ENCODE results near the gene IL1R2. TPM values are rescaled to one million over a fixed set of nuclear protein-coding genes. Genes with fewer than 3 reads are reported as not detected.
A peak's percentile ranks its signal among the peaks of the same experiment; 100 is the strongest.

Gene IL1R2
- 10 to 100 TPM in 1 of 2 donors, 1 to 10 TPM in 1; 3.3 to 38.3 TPM for total RNA-seq
- polyA plus RNA-seq, result 1 to 10 TPM in 1 of 2 donors, under 1 TPM in 1; 0.97 to 9.3 TPM
- long read RNA-seq, donor 1, transcript IL1R2-201 (9 exons, 1,578 nt), result major isoform, 14 of 69 reads
- long read RNA-seq, donor 1, partial matches to known transcripts, result 16 of 69 reads
- long read RNA-seq, donor 1, other reads (novel, unspliced or antisense), result 37 of 69 reads
- long read RNA-seq, donor 2, partial matches to known transcripts, result 0 of 1 reads
- long read RNA-seq, donor 2, other reads (novel, unspliced or antisense), result 1 of 1 reads

- Histone ChIP-seq H3K27ac (ENCODE audit: low read depth in 1 of 2, low read length in 2 of 2) (no peak within 1 kb of the TSS), H3K9me3 (ENCODE audit: control insufficient read depth, low read length) (no peaks in the 10 kb centered on the region), H3K36me3 (ENCODE audit: control insufficient read depth in 1 of 2, insufficient read depth in 2 of 2, low read length in 1 of 2) (no peaks in the 10 kb centered on the region), H3K4me1 (ENCODE audit: control insufficient read depth in 1 of 2, insufficient read depth in 2 of 2, low read length in 2 of 2) (no peaks in the 10 kb centered on the region), H3K4me3 (ENCODE audit: low read length in 2 of 2) (no peak within 1 kb of the TSS), H3K27me3 (ENCODE audit: control insufficient read depth in 1 of 2, insufficient read depth in 2 of 2, low read length in 1 of 2) (no peaks in the 10 kb centered on the region)
- DNase-seq (peak in 1 of 2 donors; percentile 74), ATAC-seq (ENCODE audit: low FRiP score) (peak; percentile 64)
- intact Hi-C loops (cut with DNase I), result loop anchor here in 1 of 2 donors (10.0 kb wide), 1 partner anchor 453 kb away; no protein-coding TSS in a partner anchor
- WGBS, 2 donors, result 82 to 83% methylated on average over 8 of the region's 8 CpGs
Measured at GRCh38 chr2:101991721-101992145, at the start of gene IL1R2. Gene IL1R2 (plus strand): TSS chr2:101991960. CDS start chr2:102008576, 16,616 bp downstream.

- no peaks in the 10 kb centered on the region for H3K27me3 ChIP-seq (ENCODE audit: control insufficient read depth in 1 of 2, insufficient read depth in 2 of 2, low read length in 1 of 2)
- intact Hi-C loops (cut with DNase I), result no loop called here
- H3K4me1 ChIP-seq (ENCODE audit: control insufficient read depth in 1 of 2, insufficient read depth in 2 of 2, low read length in 2 of 2), result no peaks in the 10 kb centered on the region
- no peaks in the 10 kb centered on the region for H3K9me3 ChIP-seq (ENCODE audit: control insufficient read depth, low read length)
- H3K4me3 ChIP-seq (ENCODE audit: low read length in 2 of 2), result no peak overlapping the region
- H3K36me3 ChIP-seq (ENCODE audit: control insufficient read depth in 1 of 2, insufficient read depth in 2 of 2, low read length in 1 of 2), result no peaks in the 10 kb centered on the region
- DNase-seq, result no peak
- ATAC-seq (ENCODE audit: low FRiP score), result no peak
- no peak overlapping the region for H3K27ac ChIP-seq (ENCODE audit: low read depth in 1 of 2, low read length in 2 of 2)
- WGBS, 2 donors, result 68 to 79% methylated on average over 3 of the region's 3 CpGs
Measured at GRCh38 chr2:101942851-101943250, 48.9 kb upstream of the IL1R2 start.

GRCh38 chr2:101946372-101947039 lies 45.3 kb upstream of the IL1R2 start:
- H3K4me3 ChIP-seq (ENCODE audit: low read length in 2 of 2), result no peak overlapping the region
- DNase-seq, result no peak
- H3K27ac ChIP-seq (ENCODE audit: low read depth in 1 of 2, low read length in 2 of 2), result no peak overlapping the region
- H3K4me1 ChIP-seq (ENCODE audit: control insufficient read depth in 1 of 2, insufficient read depth in 2 of 2, low read length in 2 of 2), result no peaks in the 10 kb centered on the region
- H3K9me3 ChIP-seq (ENCODE audit: control insufficient read depth, low read length), result no peaks in the 10 kb centered on the region
- no peak for ATAC-seq (ENCODE audit: low FRiP score)
- no peaks in the 10 kb centered on the region for H3K27me3 ChIP-seq (ENCODE audit: control insufficient read depth in 1 of 2, insufficient read depth in 2 of 2, low read length in 1 of 2)
- no peaks in the 10 kb centered on the region for H3K36me3 ChIP-seq (ENCODE audit: control insufficient read depth in 1 of 2, insufficient read depth in 2 of 2, low read length in 1 of 2)
- 74 to 77% methylated on average over 3 of the region's 3 CpGs for whole genome bisulfite sequencing, 2 donors
- intact Hi-C loops (cut with DNase I), result no loop called here

- Histone ChIP-seq H3K4me3 (ENCODE audit: low read length in 2 of 2) (no peak overlapping the region), H3K27ac (ENCODE audit: low read depth in 1 of 2, low read length in 2 of 2) (no peak overlapping the region), H3K9me3 (ENCODE audit: control insufficient read depth, low read length) (no peaks in the 10 kb centered on the region), H3K36me3 (ENCODE audit: control insufficient read depth in 1 of 2, insufficient read depth in 2 of 2, low read length in 1 of 2) (no peaks in the 10 kb centered on the region), H3K27me3 (ENCODE audit: control insufficient read depth in 1 of 2, insufficient read depth in 2 of 2, low read length in 1 of 2) (no peaks in the 10 kb centered on the region), H3K4me1 (ENCODE audit: control insufficient read depth in 1 of 2, insufficient read depth in 2 of 2, low read length in 2 of 2) (no peaks in the 10 kb centered on the region)
- intact Hi-C loops (cut with DNase I), result no loop called here
- 85 to 88% methylated on average over 3 of the region's 3 CpGs for WGBS, 2 donors
- no peak for DNase-seq
- no peak for ATAC-seq (ENCODE audit: low FRiP score)
Measured at GRCh38 chr2:101947374-101947773, 44.4 kb upstream of the IL1R2 start.

GRCh38 chr2:101948625-101949155 lies 43.1 kb upstream of the IL1R2 start:
- ATAC-seq (ENCODE audit: low FRiP score) (no peak), DNase-seq (no peak)
- Histone ChIP-seq H3K4me3 (ENCODE audit: low read length in 2 of 2) (no peak overlapping the region), H3K27me3 (ENCODE audit: control insufficient read depth in 1 of 2, insufficient read depth in 2 of 2, low read length in 1 of 2) (no peaks in the 10 kb centered on the region), H3K4me1 (ENCODE audit: control insufficient read depth in 1 of 2, insufficient read depth in 2 of 2, low read length in 2 of 2) (no peaks in the 10 kb centered on the region), H3K27ac (ENCODE audit: low read depth in 1 of 2, low read length in 2 of 2) (no peak overlapping the region), H3K9me3 (ENCODE audit: control insufficient read depth, low read length) (no peaks in the 10 kb centered on the region), H3K36me3 (ENCODE audit: control insufficient read depth in 1 of 2, insufficient read depth in 2 of 2, low read length in 1 of 2) (no peaks in the 10 kb centered on the region)
- intact Hi-C loops (cut with DNase I), result no loop called here

GRCh38 chr2:101949304-101949703 lies 42.5 kb upstream of the IL1R2 start:
- 87 to 91% methylated on average over 1 of the region's 1 CpG for WGBS, 2 donors
- H3K27ac ChIP-seq (ENCODE audit: low read depth in 1 of 2, low read length in 2 of 2), result no peak overlapping the region
- no peaks in the 10 kb centered on the region for H3K9me3 ChIP-seq (ENCODE audit: control insufficient read depth, low read length)
- ATAC-seq (ENCODE audit: low FRiP score) (no peak), DNase-seq (no peak)
- H3K4me1 ChIP-seq (ENCODE audit: control insufficient read depth in 1 of 2, insufficient read depth in 2 of 2, low read length in 2 of 2), result no peaks in the 10 kb centered on the region
- H3K36me3 ChIP-seq (ENCODE audit: control insufficient read depth in 1 of 2, insufficient read depth in 2 of 2, low read length in 1 of 2), result no peaks in the 10 kb centered on the region
- intact Hi-C loops (cut with DNase I), result no loop called here
- no peaks in the 10 kb centered on the region for H3K27me3 ChIP-seq (ENCODE audit: control insufficient read depth in 1 of 2, insufficient read depth in 2 of 2, low read length in 1 of 2)
- no peak overlapping the region for H3K4me3 ChIP-seq (ENCODE audit: low read length in 2 of 2)

- DNase-seq, result no peak
- Histone ChIP-seq H3K4me3 (ENCODE audit: low read length in 2 of 2) (no peak overlapping the region), H3K9me3 (ENCODE audit: control insufficient read depth, low read length) (no peaks in the 10 kb centered on the region), H3K4me1 (ENCODE audit: control insufficient read depth in 1 of 2, insufficient read depth in 2 of 2, low read length in 2 of 2) (no peaks in the 10 kb centered on the region), H3K36me3 (ENCODE audit: control insufficient read depth in 1 of 2, insufficient read depth in 2 of 2, low read length in 1 of 2) (no peaks in the 10 kb centered on the region), H3K27me3 (ENCODE audit: control insufficient read depth in 1 of 2, insufficient read depth in 2 of 2, low read length in 1 of 2) (no peaks in the 10 kb centered on the region), H3K27ac (ENCODE audit: low read depth in 1 of 2, low read length in 2 of 2) (no peak overlapping the region)
- no peak for ATAC-seq (ENCODE audit: low FRiP score)
- WGBS, 2 donors, result 47 to 59% methylated on average over 1 of the region's 1 CpG
- intact Hi-C loops (cut with DNase I), result no loop called here
Measured at GRCh38 chr2:101951296-101951695, 40.5 kb upstream of the IL1R2 start.

- no peak overlapping the region for H3K27ac ChIP-seq (ENCODE audit: low read depth in 1 of 2, low read length in 2 of 2)
- intact Hi-C loops (cut with DNase I), result no loop called here
- ATAC-seq (ENCODE audit: low FRiP score), result no peak
- H3K4me3 ChIP-seq (ENCODE audit: low read length in 2 of 2), result no peak overlapping the region
- no peaks in the 10 kb centered on the region for H3K9me3 ChIP-seq (ENCODE audit: control insufficient read depth, low read length)
- WGBS, 2 donors, result 95 to 98% methylated on average over 1 of the region's 1 CpG
- H3K36me3 ChIP-seq (ENCODE audit: control insufficient read depth in 1 of 2, insufficient read depth in 2 of 2, low read length in 1 of 2), result no peaks in the 10 kb centered on the region
- no peaks in the 10 kb centered on the region for H3K27me3 ChIP-seq (ENCODE audit: control insufficient read depth in 1 of 2, insufficient read depth in 2 of 2, low read length in 1 of 2)
- DNase-seq, result no peak
- no peaks in the 10 kb centered on the region for H3K4me1 ChIP-seq (ENCODE audit: control insufficient read depth in 1 of 2, insufficient read depth in 2 of 2, low read length in 2 of 2)
Measured at GRCh38 chr2:101952551-101952950, 39.2 kb upstream of the IL1R2 start.
